HG02943 (cell line): Measurements from ENCODE around the gene CCNE1.

Experiments used
- ATAC-seq: cut with Tn5 transposase; IDR thresholded peaks from one replicate; pipeline ENCODE4 v1.9.1; 2021; ENCODE audit warnings: mild to moderate bottlenecking, low read depth, moderate library complexity; ENCODE audit not compliant: unreplicated experiment

Gene CCNE1

DNA sequence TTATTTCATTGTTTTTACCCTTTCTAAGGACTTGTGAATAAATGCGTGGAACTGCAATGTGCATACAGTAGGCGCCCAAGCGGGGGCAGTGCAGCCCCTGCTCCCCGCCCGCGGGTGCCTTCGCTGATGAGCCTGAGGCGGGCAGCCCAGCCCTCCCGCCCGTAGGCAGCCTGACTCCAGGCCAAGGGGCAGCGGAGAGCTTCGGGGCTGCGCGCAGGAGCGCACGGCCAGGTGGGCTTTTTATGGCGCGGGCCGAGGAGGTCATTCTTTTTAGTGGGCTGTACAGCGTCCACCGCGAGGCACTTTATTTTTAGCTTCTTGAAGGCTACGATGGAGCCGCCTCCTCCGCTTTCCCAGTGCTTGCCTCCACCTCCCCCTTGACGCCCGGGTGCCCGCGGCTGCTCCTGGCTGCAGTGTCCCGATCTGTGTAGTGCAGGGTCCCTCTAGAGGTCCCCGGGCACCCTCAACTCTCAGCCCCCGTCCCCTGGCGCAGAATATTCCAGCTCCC, 60.5 kb downstream of the CCNE1 start:
- ATAC-seq: no peak

DNA sequence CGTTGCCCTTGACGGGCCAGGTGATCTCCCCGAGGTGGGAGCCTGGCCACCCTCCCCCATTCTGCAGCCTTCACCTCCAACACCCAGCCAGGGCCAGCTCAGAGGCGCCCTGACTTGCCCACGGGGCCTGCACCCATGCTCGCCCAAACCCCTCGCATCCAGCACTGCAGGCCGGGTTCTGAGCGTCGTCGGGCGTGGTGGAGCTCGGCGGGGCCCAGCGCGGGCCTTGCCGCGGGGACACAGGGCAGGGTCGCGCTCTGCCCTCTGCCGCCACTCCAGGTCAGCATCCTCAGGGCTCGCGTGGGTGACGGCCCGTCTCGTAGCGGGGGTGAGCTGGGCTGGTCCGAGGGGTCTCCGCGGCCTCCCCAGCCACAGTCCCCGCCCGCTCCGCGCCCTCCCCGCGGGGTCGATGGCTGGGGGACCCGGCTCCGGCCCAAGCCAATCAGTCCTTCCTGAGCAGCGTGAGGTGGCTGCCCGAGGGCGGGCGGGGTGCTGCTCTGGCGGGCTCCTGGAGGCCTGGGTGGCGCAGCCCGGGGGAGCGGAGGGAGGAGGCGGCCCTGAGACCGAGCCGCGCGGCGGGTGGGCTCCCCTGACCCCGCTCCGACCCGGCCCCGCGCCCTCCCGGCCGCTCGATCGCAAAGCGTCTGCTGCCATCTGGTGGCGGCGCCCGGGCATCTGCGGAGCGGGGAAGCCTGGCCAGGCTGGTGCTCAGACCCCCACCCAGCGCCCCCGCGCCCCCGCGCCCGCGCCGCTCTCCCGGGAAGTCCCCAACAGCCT, 61.4 kb downstream of the CCNE1 start:
- no peak for ATAC-seq
